OCI-LY1 (cell line): ENCODE results near the gene ZSWIM8.

Experiments
- H2AFZ ChIP-seq: fragments of 200-600 bp; sonication (generic), shearing (Covaris generic); 2 replicates; pipeline ENCODE4 v1.6.0; 2014; ENCODE audit warnings: antibody characterized with exemption, mild to moderate bottlenecking, low read length
- H3F3A ChIP-seq: fragments of 200-600 bp; sonication (generic), shearing (Covaris generic); 2 replicates; pipeline ENCODE4 v1.6.0; 2014; ENCODE audit warnings: mild to moderate bottlenecking, antibody characterized with exemption, low read length, moderate library complexity; ENCODE audit not compliant: insufficient read depth
- H3K27ac ChIP-seq: fragments of 200-600 bp; sonication (generic); 2 replicates; pipeline ENCODE4 v1.5.1; 2014; ENCODE audit warnings: low read length, mixed run types, mild to moderate bottlenecking, low read depth; ENCODE audit not compliant: poor library complexity, severe bottlenecking
- H3K27me3 ChIP-seq: fragments of 200-600 bp; sonication (generic); 2 replicates; pipeline ENCODE4 v1.6.0; 2014; ENCODE audit warnings: antibody characterized with exemption, mild to moderate bottlenecking, low read length, moderate library complexity; ENCODE audit not compliant: insufficient read depth
- H3K36me3 ChIP-seq: fragments of 200-600 bp; sonication (generic); 2 replicates; pipeline ENCODE4 v1.6.1; 2014; ENCODE audit warnings: mild to moderate bottlenecking, antibody characterized with exemption, low read length, moderate library complexity, mixed read lengths; ENCODE audit not compliant: insufficient read depth
- H3K4me1 ChIP-seq: fragments of 200-600 bp; sonication (generic); 2 replicates; pipeline ENCODE4 v1.5.1; 2014; ENCODE audit warnings: mild to moderate bottlenecking, low read length, moderate library complexity; ENCODE audit not compliant: insufficient read depth, severe bottlenecking
- H3K4me2 ChIP-seq: fragments of 200-600 bp; sonication (generic), shearing (Covaris generic); 2 replicates; pipeline ENCODE4 v1.6.1; 2014; ENCODE audit warnings: low read length
- H3K4me3 ChIP-seq: fragments of 200-600 bp; sonication (generic); 2 replicates; pipeline ENCODE4 v1.5.1; 2014; ENCODE audit warnings: low read length, low read depth, mild to moderate bottlenecking, mixed read lengths; ENCODE audit not compliant: poor library complexity, severe bottlenecking
- H3K79me2 ChIP-seq: fragments of 200-600 bp; shearing (Covaris generic); 2 replicates; pipeline ENCODE4 v1.6.1; 2016; ENCODE audit warnings: mixed run types, low read length, mixed read lengths; ENCODE audit not compliant: insufficient read depth
- H3K9ac ChIP-seq: fragments of 200-600 bp; sonication (generic), shearing (Covaris generic); 2 replicates; pipeline ENCODE4 v1.6.1; 2014; ENCODE audit warnings: mild to moderate bottlenecking, low read length, mixed read lengths
- H3K9me2 ChIP-seq: fragments of 200-600 bp; sonication (generic), shearing (Covaris generic); 2 replicates; pipeline ENCODE4 v1.6.1; 2014; ENCODE audit warnings: low read depth, mild to moderate bottlenecking, low read length, mixed read lengths
- H3K9me3 ChIP-seq: fragments of 200-600 bp; shearing (Covaris generic); 2 replicates; pipeline ENCODE4 v1.6.1; 2014; ENCODE audit warnings: low read length, mixed read lengths
- H4K20me1 ChIP-seq: fragments of 200-600 bp; sonication (generic), shearing (Covaris generic); 2 replicates; pipeline ENCODE4 v1.6.0; 2016; ENCODE audit warnings: mild to moderate bottlenecking, low read length; ENCODE audit not compliant: insufficient read depth
- EZH2 ChIP-seq: fragments of 200-600 bp; sonication (generic), shearing (Covaris generic); IDR thresholded peaks from 2 replicates; pipeline ENCODE4 v1.8.0; 2017; ENCODE audit warnings: borderline replicate concordance, mixed run types, mild to moderate bottlenecking, antibody characterized with exemption, low read length, moderate library complexity, mixed read lengths
- TF ChIP-seq, protein P1 (sequence below): fragments of 200-600 bp; sonication (generic), shearing (Covaris generic); IDR thresholded peaks from 2 replicates; pipeline ENCODE4 v1.5.1; 2017; ENCODE audit warnings: mild to moderate bottlenecking, antibody characterized with exemption, low read length, moderate library complexity, mixed read lengths

The ZSWIM8 gene

DNA sequence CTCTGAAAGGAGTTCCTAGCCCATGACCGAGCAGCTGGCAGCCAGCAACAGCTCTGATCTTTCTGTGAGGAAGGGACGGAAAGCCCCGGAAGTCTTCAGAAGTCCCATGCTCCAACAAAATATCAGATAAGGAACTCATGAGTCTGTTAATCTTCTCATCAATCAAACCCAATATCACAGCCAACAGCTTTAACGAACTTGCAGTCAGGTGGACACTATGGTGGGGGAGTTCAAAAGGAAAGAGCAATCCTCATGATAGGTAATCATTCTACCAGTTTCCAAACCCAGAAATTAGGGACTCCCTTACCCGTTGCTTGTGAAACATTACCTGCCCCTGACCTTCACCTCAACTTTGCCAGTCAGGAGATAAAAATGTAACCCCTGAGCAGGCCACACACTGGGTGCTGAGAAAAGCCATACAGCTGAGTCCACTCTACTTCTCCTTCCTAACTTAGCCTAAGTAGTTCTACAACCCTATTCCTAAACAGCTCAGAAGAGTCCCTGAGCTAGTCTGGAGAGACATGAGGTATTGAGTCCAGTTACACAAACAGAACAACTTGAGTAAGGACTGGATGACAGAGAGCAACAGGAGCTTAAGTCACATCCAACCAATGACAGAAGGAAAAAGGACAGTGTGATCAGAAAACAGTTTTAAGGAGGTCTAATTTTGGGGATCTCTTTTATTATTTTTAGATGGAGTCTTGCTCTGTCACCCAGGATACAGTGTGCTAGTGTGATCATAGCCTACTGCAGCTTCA lies 23.8 kb downstream of the ZSWIM8 start:
- no peak overlapping the region for H3K4me2 ChIP-seq
- no peaks in the 10 kb centered on the region for H3K9me3 ChIP-seq
- peaks cover 8% of the 10 kb centered on the region for H3K4me1 ChIP-seq
- no peak overlapping the region for H3K27ac ChIP-seq
- no peaks in the 10 kb centered on the region for H3K9me2 ChIP-seq
- H2AFZ ChIP-seq: no peak overlapping the region
- H3K36me3 ChIP-seq: peaks cover 41% of the 10 kb centered on the region
- no peak overlapping the region for H3K9ac ChIP-seq
- H3K27me3 ChIP-seq: no peaks in the 10 kb centered on the region
- TF ChIP-seq EZH2: no peak
- TF ChIP-seq, protein P1, sequence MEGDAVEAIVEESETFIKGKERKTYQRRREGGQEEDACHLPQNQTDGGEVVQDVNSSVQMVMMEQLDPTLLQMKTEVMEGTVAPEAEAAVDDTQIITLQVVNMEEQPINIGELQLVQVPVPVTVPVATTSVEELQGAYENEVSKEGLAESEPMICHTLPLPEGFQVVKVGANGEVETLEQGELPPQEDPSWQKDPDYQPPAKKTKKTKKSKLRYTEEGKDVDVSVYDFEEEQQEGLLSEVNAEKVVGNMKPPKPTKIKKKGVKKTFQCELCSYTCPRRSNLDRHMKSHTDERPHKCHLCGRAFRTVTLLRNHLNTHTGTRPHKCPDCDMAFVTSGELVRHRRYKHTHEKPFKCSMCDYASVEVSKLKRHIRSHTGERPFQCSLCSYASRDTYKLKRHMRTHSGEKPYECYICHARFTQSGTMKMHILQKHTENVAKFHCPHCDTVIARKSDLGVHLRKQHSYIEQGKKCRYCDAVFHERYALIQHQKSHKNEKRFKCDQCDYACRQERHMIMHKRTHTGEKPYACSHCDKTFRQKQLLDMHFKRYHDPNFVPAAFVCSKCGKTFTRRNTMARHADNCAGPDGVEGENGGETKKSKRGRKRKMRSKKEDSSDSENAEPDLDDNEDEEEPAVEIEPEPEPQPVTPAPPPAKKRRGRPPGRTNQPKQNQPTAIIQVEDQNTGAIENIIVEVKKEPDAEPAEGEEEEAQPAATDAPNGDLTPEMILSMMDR: no peak
- no peak overlapping the region for H3K4me3 ChIP-seq
- H3K79me2 ChIP-seq: no peaks in the 10 kb centered on the region
- H3F3A ChIP-seq: no peaks in the 10 kb centered on the region
- no peaks in the 10 kb centered on the region for H4K20me1 ChIP-seq

DNA sequence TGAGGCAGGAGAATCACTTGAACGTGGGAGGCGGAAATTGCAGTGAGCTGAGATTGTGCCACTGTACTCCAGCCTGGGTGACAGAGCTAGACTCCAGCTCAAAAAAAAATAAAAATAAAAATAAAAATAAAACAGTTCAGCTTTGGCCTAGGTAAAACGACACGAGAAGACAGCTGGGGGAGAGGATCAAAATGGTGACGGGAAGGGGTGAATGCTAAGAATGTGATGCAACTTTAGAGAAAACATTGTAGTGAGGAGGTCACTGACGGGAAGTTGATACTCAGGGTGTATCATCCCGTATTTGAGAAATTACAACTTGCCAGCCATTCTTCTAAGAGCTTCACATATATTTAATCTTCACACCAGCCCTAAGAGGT lies 24.9 kb downstream of the ZSWIM8 start:
- no peaks in the 10 kb centered on the region for H4K20me1 ChIP-seq
- no peak for TF ChIP-seq EZH2
- TF ChIP-seq, protein P1: no peak
- no peak overlapping the region for H3K27ac ChIP-seq
- no peaks in the 10 kb centered on the region for H3K9me3 ChIP-seq
- peak overlapping the region; percentile 88 for H3K4me3 ChIP-seq
- H3K4me1 ChIP-seq: peaks cover 8% of the 10 kb centered on the region
- H3K9me2 ChIP-seq: no peaks in the 10 kb centered on the region
- peak overlapping the region; percentile 86 for H3K9ac ChIP-seq
- H3K36me3 ChIP-seq: peaks cover 41% of the 10 kb centered on the region
- no peaks in the 10 kb centered on the region for H3K27me3 ChIP-seq
- no peaks in the 10 kb centered on the region for H3F3A ChIP-seq
- H2AFZ ChIP-seq: no peak overlapping the region
- H3K4me2 ChIP-seq: peak overlapping the region; percentile 72
- no peaks in the 10 kb centered on the region for H3K79me2 ChIP-seq

DNA sequence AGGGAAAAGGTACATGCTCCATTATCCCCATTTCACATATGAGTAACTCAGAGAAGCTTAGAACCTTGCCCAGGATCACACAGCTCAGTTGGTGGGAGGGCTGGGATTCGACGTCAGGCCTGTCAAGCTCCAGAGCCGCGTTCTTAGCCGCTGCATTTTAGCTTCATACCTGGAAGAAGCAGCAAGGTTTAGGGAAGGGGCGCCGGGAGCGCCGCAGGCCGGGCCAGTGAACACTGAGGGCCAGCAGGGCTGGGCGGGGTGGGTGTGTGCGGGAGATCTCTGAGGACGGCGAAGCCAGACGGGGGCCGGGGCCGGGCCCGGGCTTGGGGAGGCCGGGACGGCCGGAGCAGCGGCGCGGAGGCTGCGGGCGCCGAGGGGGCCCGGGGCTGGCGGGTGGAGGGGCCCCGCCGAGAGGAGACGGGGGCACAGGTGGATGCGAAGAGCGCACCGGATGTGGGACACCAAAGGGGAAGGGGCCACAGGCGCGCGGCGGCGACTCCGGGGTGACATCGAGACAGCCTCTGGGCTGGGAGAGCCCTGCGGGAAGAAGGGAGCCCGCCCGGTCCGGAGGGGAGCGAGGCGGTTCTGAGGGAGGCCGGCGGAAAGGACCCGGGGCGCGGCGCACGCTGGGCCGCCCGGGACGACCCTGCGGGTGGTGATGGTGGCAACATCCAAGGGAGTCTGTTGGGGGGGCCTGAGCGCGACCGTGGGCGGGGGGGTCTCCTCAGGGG lies 25.5 kb downstream of the ZSWIM8 start:
- TF ChIP-seq, protein P1: no peak
- no peak for TF ChIP-seq EZH2
- Histone ChIP-seq H3K9me2 (no peaks in the 10 kb centered on the region), H3K9ac (peak overlapping the region; percentile 86), H3K27me3 (no peaks in the 10 kb centered on the region), H3K79me2 (no peaks in the 10 kb centered on the region), H3K4me1 (peaks cover 8% of the 10 kb centered on the region), H3K36me3 (peaks cover 41% of the 10 kb centered on the region), H3K4me3 (peak overlapping the region; percentile 88), H4K20me1 (no peaks in the 10 kb centered on the region), H3K27ac (no peak overlapping the region), H3K9me3 (no peaks in the 10 kb centered on the region), H3F3A (no peaks in the 10 kb centered on the region), H2AFZ (no peak overlapping the region), H3K4me2 (peak overlapping the region; percentile 72)
